Measurements from ENCODE around the gene OLFM3. TPM values are rescaled to one million over a fixed set of nuclear protein-coding genes. Genes with fewer than 3 reads are reported as not detected.

The OLFM3 gene
- total and polyA plus RNA-seq, 2 donors (not counting 3 experiments of a cell fraction or from before 2014, with no cell fraction given), result not detected

- dilution Hi-C loops (cut with MboI; ENCODE audit: extremely low pct_ligation_motif_present, low sequenced_read_pairs) (no loop called here), intact Hi-C loops (cut with micrococcal nuclease) (no loop called here)
- Histone ChIP-seq H3K9me3 (replicated peaks; ENCODE audit: control insufficient read depth, insufficient read depth, low read length) (no peaks in the 10 kb centered on the region), H3K36me3 (ENCODE audit: control insufficient read depth in 2 of 2, extremely low read depth in 1 of 2, insufficient read depth in 2 of 2, low read length in 2 of 2) (no peaks in the 10 kb centered on the region), H3K4me3 (replicated peaks in 1 of 3; ENCODE audit: insufficient read depth in 1 of 3, low read depth in 1 of 3, low read length in 3 of 3) (no peak overlapping the region), H2AFZ (ENCODE audit: low read depth, low read length) (no peak overlapping the region), H4K20me1 (replicated peaks; ENCODE audit: control insufficient read depth, extremely low read depth, insufficient read depth, low read length) (no peaks in the 10 kb centered on the region), H3K9ac (replicated peaks; ENCODE audit: extremely low read depth, insufficient read depth, low read length) (no peak overlapping the region), H3K79me2 (ENCODE audit: control insufficient read depth, insufficient read depth, low read length) (no peaks in the 10 kb centered on the region), H3K27me3 (ENCODE audit: control insufficient read depth in 2 of 2, insufficient read depth in 2 of 2, low read length in 2 of 2) (no peaks in the 10 kb centered on the region), H3K27ac (ENCODE audit: insufficient read depth, low read depth, low read length) (no peak overlapping the region), H3K4me2 (ENCODE audit: insufficient read depth, low read length) (no peak overlapping the region), H3K9me1 (replicated peaks; ENCODE audit: control insufficient read depth, extremely low read depth, insufficient read depth, low read length) (no peaks in the 10 kb centered on the region), H3K4me1 (ENCODE audit: control insufficient read depth, extremely low read depth, insufficient read depth, low read length) (no peaks in the 10 kb centered on the region)
- BruUV-seq (replicated peaks), result no TSS peak
- ChIA-PET CTCF (no interaction called here), POLR2A (no interaction called here)
- TF ChIP-seq EZH2 (IDR thresholded peaks at IDR 0.05; ENCODE audit: borderline replicate concordance, low read depth, low read length, severe bottlenecking) (no peak), FOS (IDR thresholded peaks at IDR 0.05; ENCODE audit: borderline replicate concordance, insufficient read depth, low read length) (no peak), MAX (IDR thresholded peaks at IDR 0.05; ENCODE audit: insufficient read depth, insufficient read length) (no peak), JUN (IDR thresholded peaks at IDR 0.05; ENCODE audit: borderline replicate concordance, insufficient read depth, insufficient read length, low read depth) (no peak), MYC (IDR thresholded peaks at IDR 0.05; ENCODE audit: low read depth, low read length) (no peak), POLR2AphosphoS5 (IDR thresholded peaks at IDR 0.05; ENCODE audit: insufficient read depth, low read depth, low read length) (no peak), POLR2A (IDR thresholded peaks at IDR 0.05; ENCODE audit: low read depth, low read length) (no peak), GATA2 (IDR thresholded peaks at IDR 0.05; ENCODE audit: insufficient read depth, insufficient read length, low read depth, low read length) (no peak), CTCF (IDR thresholded peaks at IDR 0.05; ENCODE audit: extremely low read depth in 1 of 2, insufficient read depth in 1 of 2, low read depth in 1 of 2, low read length in 2 of 2) (no peak)
- FAIRE-seq (no peak), DNase-seq (ENCODE audit: low read depth, low spot score) (no peak)
These were observed 22.0 kb downstream of the OLFM3 start for GRCh38 chr1:101974599-101975274.

Measured in endothelial cell of umbilical vein (primary cell).